SK-N-MC (cell line): ENCODE measurements around the gene MRPL40.

Source experiments
- EZH2 ChIP-seq: fragments of 200-600 bp; sonication (generic); IDR thresholded peaks from one replicate; pipeline ENCODE4 v1.6.1; 2017; ENCODE audit warnings: antibody characterized with exemption
- POLR2AphosphoS5 ChIP-seq: IDR thresholded peaks from 2 replicates; pipeline ENCODE4 v1.6.1; 2012; ENCODE audit warnings: mild to moderate bottlenecking, low read depth, low read length, borderline replicate concordance

DNA sequence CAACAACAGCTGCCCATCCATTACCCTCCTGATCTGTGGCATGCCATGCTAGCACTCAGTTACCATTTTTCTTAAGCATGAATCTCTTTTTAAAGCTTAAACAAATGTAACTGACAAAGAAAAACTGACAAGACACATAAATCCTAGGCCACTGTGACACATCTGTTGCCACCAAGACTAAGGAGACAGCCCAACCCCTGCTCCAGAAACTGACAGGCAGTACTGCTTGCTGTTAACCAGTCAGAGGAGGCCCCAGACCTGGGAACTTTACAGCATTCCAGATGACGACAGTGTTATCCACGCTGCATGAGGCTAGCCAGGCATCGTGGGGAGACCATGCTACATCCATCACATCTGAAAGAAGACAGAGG, 34.6 kb upstream of the MRPL40 start:
- TF ChIP-seq EZH2, result no peak
- TF ChIP-seq POLR2AphosphoS5, result no peak
